GM23248 (cell line): ENCODE measurements around the gene ANKRD37.

Experiments used
- EZH2 ChIP-seq: fragments of 200-600 bp; sonication (generic); IDR thresholded peaks from 2 replicates; pipeline ENCODE4 v1.6.1; 2018; ENCODE audit warnings: antibody characterized with exemption, mild to moderate bottlenecking; ENCODE audit not compliant: insufficient read depth, poor library complexity, severe bottlenecking
- EZH2phosphoT487 ChIP-seq: fragments of 200-600 bp; sonication (generic); IDR thresholded peaks from 2 replicates; pipeline ENCODE4 v1.6.1; 2018; ENCODE audit warnings: antibody characterized with exemption, moderate library complexity, mild to moderate bottlenecking, low read depth; ENCODE audit not compliant: insufficient read depth

DNA sequence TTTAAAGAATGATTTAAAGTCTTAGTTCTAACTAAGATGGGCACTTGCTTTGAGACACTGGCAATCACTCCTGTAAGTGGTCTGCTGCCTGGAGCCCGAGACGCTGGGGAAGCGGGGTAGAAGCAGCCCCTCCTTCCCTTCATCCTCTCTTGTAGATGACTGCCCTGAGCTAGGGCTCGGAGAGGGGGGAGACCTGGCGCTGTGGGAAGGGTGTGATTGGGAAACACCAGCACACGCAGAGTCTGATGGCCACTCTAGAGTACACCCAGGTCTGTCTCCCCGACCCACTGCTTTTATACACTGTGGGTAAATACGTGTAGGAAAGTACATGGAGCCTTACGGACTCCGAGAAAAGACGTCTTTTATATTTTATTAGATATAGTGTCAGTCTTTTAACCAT, 24.9 kb upstream of the ANKRD37 start:
- no peak for TF ChIP-seq EZH2
- no peak for TF ChIP-seq EZH2phosphoT487
